Endothelial cell of umbilical vein (primary cell): ENCODE measurements around the gene GTF2A2. TPM values are rescaled to one million over a fixed set of nuclear protein-coding genes. Genes with fewer than 3 reads are reported as not detected.

Experiments
- BruUV-seq: library from RNA; stranded (reverse); fragments of 400-500 nt; replicated peaks from 2 replicates; lab custom pipeline; 2021; lab: Mats Ljungman, UMichigan
- CTCF ChIA-PET: fragments of 300-600, 350-600 bp; sonication (Branson Sonifier 250); formaldehyde crosslinking; loops from one replicate; lab custom pipeline; 2021; ENCODE audit warnings: antibody characterized with exemption, inconsistent platforms; lab: Charles Lee
- POLR2A ChIA-PET: fragments of 300-600, 350-600 bp; sonication (Branson Sonifier 250); formaldehyde crosslinking; loops from one replicate; lab custom pipeline; 2021; ENCODE audit warnings: antibody characterized with exemption, inconsistent platforms; lab: Charles Lee
- DNase-seq: peaks from one replicate; pipeline ENCODE4 v3.0.0-alpha.2; 2011; ENCODE audit warnings: low read depth, low spot score
- FAIRE-seq: peaks from 2 replicates; lab custom pipeline; 2011; peaks lifted over from hg19 to GRCh38; lab: Jason Lieb, UNC
- H2AFZ ChIP-seq: 2 replicates; pipeline ENCODE4 v1.6.0; 2012; ENCODE audit warnings: low read depth, low read length, control low read depth, inconsistent platforms
- H3K27ac ChIP-seq: 2 replicates; pipeline ENCODE4 v1.5.1; 2011; ENCODE audit warnings: low read depth, mild to moderate bottlenecking, control low read depth, low read length, moderate library complexity; ENCODE audit not compliant: insufficient read depth
- H3K27me3 ChIP-seq, 2 experiments: 2 replicates each; pipeline versions ENCODE4 v1.6.0 to v1.6.1; 2011; ENCODE audit warnings: low read length in 2 of 2, mixed read lengths in 1 of 2; ENCODE audit not compliant: control insufficient read depth in 2 of 2, insufficient read depth in 2 of 2
- H3K36me3 ChIP-seq, 2 experiments: 2 replicates in 1 of 2; 3 replicates in 1 of 2; pipeline ENCODE4 v1.5.1; 2011; ENCODE audit warnings: low read length in 2 of 2, mild to moderate bottlenecking in 1 of 2, moderate library complexity in 1 of 2; ENCODE audit not compliant: control insufficient read depth in 2 of 2, insufficient read depth in 2 of 2; ENCODE audit errors: extremely low read depth in 1 of 2
- H3K4me1 ChIP-seq: 3 replicates; pipeline ENCODE4 v1.5.1; 2011; ENCODE audit warnings: mild to moderate bottlenecking, low read length; ENCODE audit not compliant: control insufficient read depth, insufficient read depth; ENCODE audit errors: extremely low read depth
- H3K4me2 ChIP-seq: 2 replicates; pipeline ENCODE4 v1.6.1; 2011; ENCODE audit warnings: low read length, control low read depth, mixed read lengths; ENCODE audit not compliant: insufficient read depth
- H3K4me3 ChIP-seq, 3 experiments: fragments of 200-600 bp in 1 of 3; sonication (generic), shearing (Covaris generic) in 1 of 3; replicated peaks in 1 of 3; 2 replicates each; pipeline ENCODE4 v1.5.1; 2011 to 2016; ENCODE audit warnings: control low read depth in 3 of 3, low read length in 3 of 3, mild to moderate bottlenecking in 2 of 3, inconsistent platforms in 1 of 3, low read depth in 1 of 3, moderate library complexity in 1 of 3; ENCODE audit not compliant: insufficient read depth in 1 of 3
- H3K79me2 ChIP-seq: 2 replicates; pipeline ENCODE4 v1.6.0; 2012; ENCODE audit warnings: low read length, inconsistent platforms; ENCODE audit not compliant: control insufficient read depth, insufficient read depth
- H3K9ac ChIP-seq: replicated peaks from 2 replicates; pipeline ENCODE3; 2011; ENCODE audit warnings: low read length, control low read depth; ENCODE audit not compliant: insufficient read depth; ENCODE audit errors: extremely low read depth
- H3K9me1 ChIP-seq: replicated peaks from 3 replicates; pipeline ENCODE4 v1.6.0; 2011; ENCODE audit warnings: mild to moderate bottlenecking, low read length; ENCODE audit not compliant: control insufficient read depth, insufficient read depth; ENCODE audit errors: extremely low read depth
- H3K9me3 ChIP-seq: replicated peaks from 2 replicates; pipeline ENCODE4 v1.5.1; 2012; ENCODE audit warnings: low read length, inconsistent platforms; ENCODE audit not compliant: control insufficient read depth, insufficient read depth
- H4K20me1 ChIP-seq: replicated peaks from 2 replicates; pipeline ENCODE3; 2011; ENCODE audit warnings: mild to moderate bottlenecking, low read length; ENCODE audit not compliant: control insufficient read depth, insufficient read depth; ENCODE audit errors: extremely low read depth
- CTCF ChIP-seq, 2 donors: IDR thresholded peaks; 1 replicate in 1 of 2; 2 replicates in 1 of 2; pipeline ENCODE4 v1.5.1; 2011; ENCODE audit warnings: low read length in 2 of 2, mild to moderate bottlenecking in 2 of 2, moderate library complexity in 2 of 2, control low read depth in 1 of 2, inconsistent platforms in 1 of 2, low read depth in 1 of 2; ENCODE audit not compliant: insufficient read depth in 1 of 2; ENCODE audit errors: extremely low read depth in 1 of 2
- EZH2 ChIP-seq: IDR thresholded peaks from 2 replicates; pipeline ENCODE4 v1.6.1; 2012; ENCODE audit warnings: borderline replicate concordance, low read depth, mild to moderate bottlenecking, moderate library complexity, low read length, inconsistent platforms; ENCODE audit not compliant: severe bottlenecking
- FOS ChIP-seq: IDR thresholded peaks from 2 replicates; pipeline ENCODE4 v1.6.1; 2011; ENCODE audit warnings: mild to moderate bottlenecking, low read length, moderate library complexity, borderline replicate concordance; ENCODE audit not compliant: insufficient read depth
- GATA2 ChIP-seq: IDR thresholded peaks from 2 replicates; pipeline ENCODE4 v1.7.0; 2011; ENCODE audit warnings: low read depth, mild to moderate bottlenecking, moderate library complexity, mixed read lengths, low read length; ENCODE audit not compliant: insufficient read length, insufficient read depth
- JUN ChIP-seq: IDR thresholded peaks from 2 replicates; pipeline ENCODE4 v1.6.1; 2011; ENCODE audit warnings: borderline replicate concordance, low read depth; ENCODE audit not compliant: insufficient read length, insufficient read depth
- MYC ChIP-seq: IDR thresholded peaks from one replicate; pipeline ENCODE4 v1.6.1; 2011; ENCODE audit warnings: mild to moderate bottlenecking, low read depth, low read length
- POLR2A ChIP-seq: IDR thresholded peaks from 2 replicates; pipeline ENCODE4 v1.6.1; 2012; ENCODE audit warnings: low read depth, mild to moderate bottlenecking, control low read depth, low read length
- POLR2AphosphoS5 ChIP-seq: IDR thresholded peaks from 2 replicates; pipeline ENCODE4 v1.6.1; 2012; ENCODE audit warnings: low read depth, mild to moderate bottlenecking, control low read depth, low read length, moderate library complexity; ENCODE audit not compliant: insufficient read depth
- dilution Hi-C: fragments of 300-500 bp; cut with MboI; formaldehyde crosslinking; loops from one replicate; pipeline ENCODE4 v1.15.0; 2019; ENCODE audit warnings: low sequenced_read_pairs; ENCODE audit not compliant: extremely low pct_ligation_motif_present
- intact Hi-C: fragments of 100-400 bp; cut with micrococcal nuclease; formaldehyde crosslinking; loops from one replicate; pipeline ENCODE4 v1.10.0; 2022
- polyA plus RNA-seq, 4 experiments: library from polyadenylated mRNA; depleted of rRNA in 3 of 4; stranded (reverse) in 3 of 4; unstranded in 1 of 4; fragments of >200 nt; gene quantifications; 2 replicates each; pipeline versions ENCODE4 v1.2.1 to v1.2.3, GENCODE V29; 2011 to 2012; ENCODE audit warnings: missing spikeins in 1 of 4
- total RNA-seq: library from RNA; stranded (reverse); gene quantifications from 2 replicates; pipeline ENCODE4 v1.2.3, GENCODE V29; 2021
- TF ChIP-seq, protein P1 (sequence below): IDR thresholded peaks from 2 replicates; pipeline ENCODE4 v1.6.1; 2011; ENCODE audit not compliant: insufficient read depth, insufficient read length

Gene GTF2A2
- total and polyA plus RNA-seq, 2 donors (not counting 3 experiments of a cell fraction or from before 2014, with no cell fraction given), result 67.9 to 128 TPM

DNA sequence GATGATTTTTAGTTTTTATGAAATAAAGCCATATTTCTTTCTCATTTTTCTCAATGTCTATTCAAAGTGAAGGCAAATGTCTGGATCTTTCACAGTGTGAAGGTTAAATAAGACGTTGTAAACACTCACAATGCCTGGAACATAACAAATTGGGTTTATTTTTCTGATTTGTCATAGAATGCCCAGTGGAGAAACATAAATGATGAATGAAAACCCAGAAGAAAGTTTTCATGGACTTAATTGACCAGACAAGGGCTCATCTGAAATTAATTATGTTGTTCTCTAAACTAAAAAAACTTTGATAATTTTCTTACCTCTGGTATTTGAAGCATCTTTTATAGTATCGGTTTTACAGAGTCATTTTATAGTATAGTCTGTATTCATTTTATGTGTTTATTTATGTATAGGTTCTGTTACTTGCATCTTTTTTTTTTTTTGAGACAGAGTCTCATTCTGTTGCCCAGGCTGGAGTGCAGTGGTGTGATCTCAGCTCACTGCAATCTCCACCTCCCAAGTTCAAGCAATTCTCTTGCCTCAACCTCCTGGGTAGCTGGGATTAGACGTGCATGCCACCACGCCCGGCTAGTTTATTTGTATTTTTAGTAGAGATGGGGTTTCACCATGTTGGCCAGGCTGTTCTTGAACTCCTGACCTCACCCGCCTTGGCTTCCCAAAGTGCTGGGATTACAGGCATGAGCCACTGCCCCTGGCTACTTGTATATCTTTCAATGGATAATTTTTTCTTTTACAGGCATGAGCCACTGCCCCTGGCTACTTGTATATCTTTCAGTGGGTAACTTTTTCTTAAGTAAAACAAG is 46.9 kb upstream of the GTF2A2 start:
- H3K9me3 ChIP-seq, result no peaks in the 10 kb centered on the region
- no TSS peak for BruUV-seq
- no peaks in the 10 kb centered on the region for H3K27me3 ChIP-seq
- no peak overlapping the region for H3K9ac ChIP-seq
- H4K20me1 ChIP-seq, result no peaks in the 10 kb centered on the region
- no peak overlapping the region for H2AFZ ChIP-seq
- no peak for DNase-seq
- no peaks in the 10 kb centered on the region for H3K36me3 ChIP-seq
- H3K27ac ChIP-seq, result no peak overlapping the region
- H3K79me2 ChIP-seq, result no peaks in the 10 kb centered on the region
- intact Hi-C loops (no loop called here), dilution Hi-C loops (no loop called here)
- no peak for TF ChIP-seq CTCF (IDR thresholded peaks at IDR 0.05; ENCODE audit: extremely low read depth in 1 of 2, insufficient read depth in 1 of 2, low read depth in 1 of 2, low read length in 2 of 2)
- no peak for TF ChIP-seq GATA2
- TF ChIP-seq, protein P1, sequence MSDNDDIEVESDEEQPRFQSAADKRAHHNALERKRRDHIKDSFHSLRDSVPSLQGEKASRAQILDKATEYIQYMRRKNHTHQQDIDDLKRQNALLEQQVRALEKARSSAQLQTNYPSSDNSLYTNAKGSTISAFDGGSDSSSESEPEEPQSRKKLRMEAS, result no peak
- TF ChIP-seq POLR2AphosphoS5, result no peak
- no peak for TF ChIP-seq JUN
- no peak for TF ChIP-seq POLR2A
- no peak for TF ChIP-seq FOS
- no peak for TF ChIP-seq MYC
- TF ChIP-seq EZH2, result no peak
- peaks cover 14% of the 10 kb centered on the region for H3K4me1 ChIP-seq
- H3K9me1 ChIP-seq, result no peaks in the 10 kb centered on the region
- no peak overlapping the region for H3K4me3 ChIP-seq
- no peak overlapping the region for H3K4me2 ChIP-seq
- no peak for FAIRE-seq
- POLR2A ChIA-PET, result no interaction called here
- CTCF ChIA-PET, result interaction anchor here (0.9 kb wide), 1 partner anchor 13 kb away, joined by 3 read pairs; no protein-coding TSS in a partner anchor
